Neural cell (in vitro differentiated cells): ENCODE data around the gene PLXNA2. TPM values are rescaled to one million over a fixed set of nuclear protein-coding genes. Genes with fewer than 3 reads are reported as not detected.

Experiments used
- H2AFZ ChIP-seq: fragments of 200-600, 300-800 bp; sonication (generic), shearing (Covaris generic); 2 replicates; pipeline ENCODE4 v1.6.0; 2014; ENCODE audit warnings: low read depth, mild to moderate bottlenecking, antibody characterized with exemption, low read length, moderate library complexity
- H3F3A ChIP-seq: fragments of 200-600 bp; shearing (Covaris generic); 2 replicates; pipeline ENCODE4 v1.6.1; 2016; ENCODE audit warnings: mild to moderate bottlenecking, moderate library complexity, mixed read lengths, antibody characterized with exemption, low read length; ENCODE audit not compliant: insufficient read depth, poor library complexity, severe bottlenecking
- H3K27ac ChIP-seq: fragments of 200-600, 300-800 bp; sonication (generic), shearing (Covaris generic); 2 replicates; pipeline ENCODE4 v1.5.1; 2014; ENCODE audit warnings: mild to moderate bottlenecking, low read length, moderate library complexity
- H3K27me3 ChIP-seq: fragments of 300-800, 200-600 bp; sonication (generic), shearing (Covaris generic); 2 replicates; pipeline ENCODE4 v1.6.0; 2014; ENCODE audit warnings: mild to moderate bottlenecking, low read depth, low read length, moderate library complexity; ENCODE audit not compliant: insufficient read depth
- H3K36me3 ChIP-seq: fragments of 300-800, 200-600 bp; sonication (generic), shearing (Covaris generic); 2 replicates; pipeline ENCODE4 v1.5.1; 2014; ENCODE audit warnings: mild to moderate bottlenecking, antibody characterized with exemption, low read length, moderate library complexity; ENCODE audit not compliant: insufficient read depth
- H3K4me2 ChIP-seq: fragments of 300-800, 200-600 bp; sonication (generic), shearing (Covaris generic); 2 replicates; pipeline ENCODE4 v1.6.0; 2014; ENCODE audit warnings: mild to moderate bottlenecking, low read length
- H3K4me3 ChIP-seq: fragments of 300-800, 200-600 bp; sonication (generic), shearing (Covaris generic); 2 replicates; pipeline ENCODE4 v1.5.1; 2014; ENCODE audit warnings: mild to moderate bottlenecking, low read length, moderate library complexity
- H3K79me2 ChIP-seq: fragments of 200-600 bp; shearing (Covaris generic); replicated peaks from 2 replicates; pipeline ENCODE4 v1.6.0; 2014; ENCODE audit warnings: mild to moderate bottlenecking, low read length, moderate library complexity; ENCODE audit not compliant: insufficient read depth
- H3K9ac ChIP-seq: fragments of 300-800, 200-600 bp; sonication (generic), shearing (Covaris generic); 2 replicates; pipeline ENCODE4 v1.6.1; 2016; ENCODE audit warnings: mild to moderate bottlenecking, low read length, mixed read lengths
- H3K9me2 ChIP-seq: fragments of 200-600 bp; shearing (Covaris generic); 2 replicates; pipeline ENCODE4 v1.6.1; 2016; ENCODE audit warnings: mild to moderate bottlenecking, low read length, mixed read lengths; ENCODE audit not compliant: insufficient read depth
- H3K9me3 ChIP-seq: fragments of 200-600, 300-800 bp; sonication (generic), shearing (Covaris generic); 2 replicates; pipeline ENCODE4 v1.6.1; 2016; ENCODE audit warnings: mild to moderate bottlenecking, mixed run types, low read length, moderate library complexity, mixed read lengths
- H4K20me1 ChIP-seq: fragments of 200-600 bp; shearing (Covaris generic); 2 replicates; pipeline ENCODE4 v1.6.1; 2016; ENCODE audit warnings: mild to moderate bottlenecking, mixed run types; ENCODE audit not compliant: insufficient read depth
- EP300 ChIP-seq: fragments of 450-650 bp; conservative IDR thresholded peaks from 2 replicates; pipeline ENCODE4 v1.6.1; 2014; ENCODE audit warnings: antibody characterized with exemption, mild to moderate bottlenecking, moderate library complexity; ENCODE audit not compliant: poor library complexity, severe bottlenecking
- EZH2 ChIP-seq: fragments of 200-600, 300-800 bp; shearing (Covaris generic), sonication (generic); IDR thresholded peaks from 2 replicates; pipeline ENCODE4 v1.6.1; 2014; ENCODE audit warnings: antibody characterized with exemption, low read length, borderline replicate concordance, mild to moderate bottlenecking; ENCODE audit not compliant: insufficient read depth, poor library complexity, severe bottlenecking
- MXI1 ChIP-seq: fragments of 450-650 bp; conservative IDR thresholded peaks from 2 replicates; pipeline ENCODE4 v1.6.1; 2014; ENCODE audit warnings: antibody characterized with exemption, mild to moderate bottlenecking; ENCODE audit not compliant: poor library complexity, severe bottlenecking
- POLR2AphosphoS5 ChIP-seq: IDR thresholded peaks from 2 replicates; pipeline ENCODE4 v1.6.1; 2012
- RAD21 ChIP-seq: fragments of 450-650 bp; conservative IDR thresholded peaks from 2 replicates; pipeline ENCODE4 v1.6.1; 2014; ENCODE audit warnings: antibody characterized with exemption, mild to moderate bottlenecking, moderate library complexity
- REST ChIP-seq: IDR thresholded peaks from 2 replicates; pipeline ENCODE4 v1.6.1; 2012; ENCODE audit warnings: borderline replicate concordance
- SMC3 ChIP-seq: fragments of 450-650 bp; conservative IDR thresholded peaks from 2 replicates; pipeline ENCODE4 v1.6.1; 2014; ENCODE audit warnings: antibody characterized with exemption, mild to moderate bottlenecking, moderate library complexity; ENCODE audit not compliant: poor library complexity
- TAF1 ChIP-seq: IDR thresholded peaks from 2 replicates; pipeline ENCODE4 v1.6.1; 2012; ENCODE audit warnings: low read depth
- polyA plus RNA-seq: library from polyadenylated mRNA; depleted of rRNA; stranded (reverse); fragments of >200 nt; gene quantifications from 2 replicates; pipeline ENCODE4 v1.2.3, GENCODE V29; 2014
- TF ChIP-seq, protein P1 (sequence below): fragments of 450-650 bp; IDR thresholded peaks from 2 replicates; pipeline ENCODE4 v1.5.1; 2014; ENCODE audit warnings: antibody characterized with exemption, mild to moderate bottlenecking, moderate library complexity; ENCODE audit not compliant: poor library complexity, severe bottlenecking

Gene PLXNA2
- polyA plus RNA-seq, 1 donor from 2014 or later: 30.6 TPM

DNA sequence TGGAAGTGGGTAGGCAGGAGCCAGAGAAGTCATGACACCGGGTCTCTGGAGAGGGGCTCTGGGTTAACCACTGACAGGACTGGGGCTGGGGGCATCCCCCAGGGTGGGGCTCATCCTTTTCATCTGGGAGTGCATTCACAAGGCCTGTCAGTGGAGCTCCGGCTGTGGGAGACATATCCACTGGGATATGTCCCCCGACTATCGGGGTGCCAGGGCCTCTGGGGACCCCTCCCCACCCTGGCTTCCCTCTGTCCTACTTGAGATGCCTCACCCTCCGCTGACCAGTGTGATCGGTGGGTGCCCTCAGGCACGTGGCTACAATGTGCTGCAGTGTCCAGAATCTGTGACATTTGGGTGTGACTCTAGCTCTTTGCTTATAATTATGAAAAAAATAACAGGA is 240.9 kb downstream of the PLXNA2 start:
- Histone ChIP-seq H3F3A (no peaks in the 10 kb centered on the region), H2AFZ (no peak overlapping the region), H3K4me2 (no peak overlapping the region), H3K9me2 (no peaks in the 10 kb centered on the region), H3K27ac (no peak overlapping the region), H3K9me3 (no peaks in the 10 kb centered on the region), H3K36me3 (no peaks in the 10 kb centered on the region), H4K20me1 (no peaks in the 10 kb centered on the region), H3K9ac (no peak overlapping the region), H3K27me3 (no peaks in the 10 kb centered on the region), H3K4me3 (no peak overlapping the region), H3K79me2 (no peaks in the 10 kb centered on the region)
- TF ChIP-seq EP300 (no peak), TAF1 (no peak), POLR2AphosphoS5 (no peak), EZH2 (no peak)

GRCh38 chr1:208002672-208003071 is 241.5 kb downstream of the PLXNA2 start:
- Histone ChIP-seq H3K9ac (no peak overlapping the region), H3K79me2 (no peaks in the 10 kb centered on the region), H3K36me3 (no peaks in the 10 kb centered on the region), H3F3A (no peaks in the 10 kb centered on the region), H3K9me3 (no peaks in the 10 kb centered on the region), H3K9me2 (no peaks in the 10 kb centered on the region), H3K4me3 (no peak overlapping the region), H3K27ac (no peak overlapping the region), H4K20me1 (no peaks in the 10 kb centered on the region), H3K27me3 (no peaks in the 10 kb centered on the region), H2AFZ (no peak overlapping the region), H3K4me2 (no peak overlapping the region)
- TF ChIP-seq TAF1: no peak
- TF ChIP-seq EZH2: no peak
- TF ChIP-seq POLR2AphosphoS5: no peak
- no peak for TF ChIP-seq REST
- TF ChIP-seq, protein P1, sequence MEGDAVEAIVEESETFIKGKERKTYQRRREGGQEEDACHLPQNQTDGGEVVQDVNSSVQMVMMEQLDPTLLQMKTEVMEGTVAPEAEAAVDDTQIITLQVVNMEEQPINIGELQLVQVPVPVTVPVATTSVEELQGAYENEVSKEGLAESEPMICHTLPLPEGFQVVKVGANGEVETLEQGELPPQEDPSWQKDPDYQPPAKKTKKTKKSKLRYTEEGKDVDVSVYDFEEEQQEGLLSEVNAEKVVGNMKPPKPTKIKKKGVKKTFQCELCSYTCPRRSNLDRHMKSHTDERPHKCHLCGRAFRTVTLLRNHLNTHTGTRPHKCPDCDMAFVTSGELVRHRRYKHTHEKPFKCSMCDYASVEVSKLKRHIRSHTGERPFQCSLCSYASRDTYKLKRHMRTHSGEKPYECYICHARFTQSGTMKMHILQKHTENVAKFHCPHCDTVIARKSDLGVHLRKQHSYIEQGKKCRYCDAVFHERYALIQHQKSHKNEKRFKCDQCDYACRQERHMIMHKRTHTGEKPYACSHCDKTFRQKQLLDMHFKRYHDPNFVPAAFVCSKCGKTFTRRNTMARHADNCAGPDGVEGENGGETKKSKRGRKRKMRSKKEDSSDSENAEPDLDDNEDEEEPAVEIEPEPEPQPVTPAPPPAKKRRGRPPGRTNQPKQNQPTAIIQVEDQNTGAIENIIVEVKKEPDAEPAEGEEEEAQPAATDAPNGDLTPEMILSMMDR: no peak
- no peak for TF ChIP-seq MXI1
- TF ChIP-seq SMC3: no peak
- no peak for TF ChIP-seq EP300
- TF ChIP-seq RAD21: no peak

DNA sequence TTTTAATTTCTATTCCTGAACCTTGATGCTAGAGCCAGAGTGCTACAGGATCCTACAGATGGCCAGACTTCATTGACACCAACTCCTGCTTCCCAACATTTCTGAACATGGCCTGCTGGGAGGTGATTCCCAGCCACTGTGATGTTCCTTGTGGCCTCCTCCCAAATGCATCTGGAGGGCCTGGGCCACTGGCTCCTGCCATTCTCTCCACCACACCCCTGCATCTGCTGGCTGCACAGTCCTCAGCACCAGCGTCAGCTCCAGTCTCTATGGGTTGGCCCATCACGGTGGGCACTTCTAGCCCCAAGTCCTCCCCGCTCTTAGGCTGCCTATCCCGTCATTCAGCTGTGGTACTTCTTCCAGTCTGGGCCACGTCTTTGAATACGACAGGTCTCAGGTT is 242.1 kb downstream of the PLXNA2 start:
- Histone ChIP-seq H3K36me3 (no peaks in the 10 kb centered on the region), H4K20me1 (no peaks in the 10 kb centered on the region), H3K27me3 (no peaks in the 10 kb centered on the region), H3K79me2 (no peaks in the 10 kb centered on the region), H3K9me2 (no peaks in the 10 kb centered on the region), H3K27ac (no peak overlapping the region), H3K9ac (no peak overlapping the region), H3K9me3 (no peaks in the 10 kb centered on the region), H3F3A (no peaks in the 10 kb centered on the region), H3K4me2 (no peak overlapping the region), H2AFZ (no peak overlapping the region), H3K4me3 (no peak overlapping the region)
- TF ChIP-seq EZH2: no peak
- TF ChIP-seq, protein P1: no peak
- TF ChIP-seq MXI1: no peak
- TF ChIP-seq POLR2AphosphoS5: no peak
- TF ChIP-seq RAD21: no peak
- TF ChIP-seq SMC3: no peak
- TF ChIP-seq REST: no peak
- no peak for TF ChIP-seq TAF1
- no peak for TF ChIP-seq EP300
